ENCODE data around the gene RAP1GAP. TPM values are rescaled to one million over a fixed set of nuclear protein-coding genes. Genes with fewer than 3 reads are reported as not detected.
A peak's percentile ranks its signal among the peaks of the same experiment; 100 is the strongest.

Gene RAP1GAP
- total and polyA plus RNA-seq, 2 of the 13 experiments (the other 11 are each of a cell fraction or from before 2014, with no cell fraction given): 11.9 to 37.5 TPM

DNA sequence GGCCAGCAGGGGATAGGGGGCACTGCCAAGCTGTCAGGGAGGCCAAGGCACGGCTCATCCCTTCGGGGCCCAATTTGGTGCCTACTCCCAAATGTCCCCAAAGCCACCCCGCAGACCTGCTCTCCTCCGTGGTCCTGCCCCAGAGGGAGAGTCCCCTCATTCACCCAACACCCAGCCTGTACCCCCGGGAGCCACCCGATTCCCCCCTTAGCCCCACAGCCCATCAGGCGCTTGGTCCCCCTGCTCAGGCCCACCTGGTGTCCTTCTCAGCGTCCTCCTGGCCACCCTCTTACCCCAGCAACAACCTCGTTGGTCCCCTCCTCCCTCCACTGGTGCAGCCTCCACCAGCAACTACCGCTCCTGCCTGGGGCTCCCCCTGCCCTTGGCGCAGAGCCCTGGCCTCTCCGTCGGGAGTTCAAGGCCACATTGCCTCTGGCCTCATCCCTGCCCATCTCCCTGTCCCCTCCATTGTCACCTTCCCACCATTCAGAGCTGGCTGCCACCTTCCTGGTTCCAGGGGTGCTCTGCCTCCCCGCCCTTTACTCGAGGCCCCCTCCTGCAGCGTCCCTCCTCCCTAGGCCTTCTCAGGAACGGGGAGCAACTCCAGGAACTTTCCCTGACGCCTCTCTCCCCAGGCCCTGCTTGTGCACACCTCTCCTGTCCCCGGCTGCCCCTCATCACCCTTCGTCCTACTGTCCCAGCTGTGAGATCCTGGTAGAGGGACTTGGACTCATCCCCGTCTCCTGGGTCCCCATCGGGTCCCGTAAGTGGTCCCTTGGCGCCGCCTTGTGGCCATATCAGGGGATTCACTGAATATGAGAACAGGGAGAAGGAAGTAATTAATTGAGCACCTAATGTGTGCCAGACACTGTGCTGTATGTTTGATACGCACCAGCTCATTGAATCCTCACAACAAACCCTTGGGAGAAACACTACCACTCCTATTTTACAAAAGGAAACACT lies 73.9 kb downstream of the RAP1GAP start (continued):
- TF ChIP-seq, protein P1, sequence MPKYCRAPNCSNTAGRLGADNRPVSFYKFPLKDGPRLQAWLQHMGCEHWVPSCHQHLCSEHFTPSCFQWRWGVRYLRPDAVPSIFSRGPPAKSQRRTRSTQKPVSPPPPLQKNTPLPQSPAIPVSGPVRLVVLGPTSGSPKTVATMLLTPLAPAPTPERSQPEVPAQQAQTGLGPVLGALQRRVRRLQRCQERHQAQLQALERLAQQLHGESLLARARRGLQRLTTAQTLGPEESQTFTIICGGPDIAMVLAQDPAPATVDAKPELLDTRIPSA (CRISPR knock-in tag; IDR thresholded peaks at IDR 0.05; ENCODE audit: borderline replicate concordance): no peak
- TF ChIP-seq, protein P2, sequence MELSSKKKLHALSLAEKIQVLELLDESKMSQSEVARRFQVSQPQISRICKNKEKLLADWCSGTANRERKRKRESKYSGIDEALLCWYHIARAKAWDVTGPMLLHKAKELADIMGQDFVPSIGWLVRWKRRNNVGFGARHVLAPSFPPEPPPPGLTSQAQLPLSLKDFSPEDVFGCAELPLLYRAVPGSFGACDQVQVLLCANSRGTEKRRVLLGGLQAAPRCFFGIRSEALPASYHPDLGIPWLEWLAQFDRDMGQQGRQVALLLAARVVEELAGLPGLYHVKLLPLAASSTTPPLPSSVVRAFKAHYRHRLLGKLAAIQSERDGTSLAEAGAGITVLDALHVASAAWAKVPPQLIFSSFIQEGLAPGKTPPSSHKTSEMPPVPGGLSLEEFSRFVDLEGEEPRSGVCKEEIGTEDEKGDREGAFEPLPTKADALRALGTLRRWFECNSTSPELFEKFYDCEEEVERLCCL (CRISPR knock-in tag; IDR thresholded peaks at IDR 0.05; ENCODE audit: borderline replicate concordance): no peak
- TF ChIP-seq ZNF3 (CRISPR knock-in tag; IDR thresholded peaks at IDR 0.05) (no peak), POLR2G (IDR thresholded peaks at IDR 0.05; ENCODE audit: low read depth, low read length) (no peak), NFKBIZ (CRISPR knock-in tag; IDR thresholded peaks at IDR 0.05) (no peak), AKAP8 (CRISPR knock-in tag; IDR thresholded peaks at IDR 0.05) (no peak), ARHGAP35 (CRISPR knock-in tag; IDR thresholded peaks at IDR 0.05; ENCODE audit: borderline replicate concordance) (no peak), MAFF (IDR thresholded peaks at IDR 0.05; ENCODE audit: low read depth, low read length) (no peak), HNF4G (IDR thresholded peaks at IDR 0.05; ENCODE audit: borderline replicate concordance, low read depth, low read length) (no peak), HNF4G (CRISPR knock-in tag; IDR thresholded peaks at IDR 0.05; ENCODE audit: borderline replicate concordance, low read depth) (no peak), ZNF207 (IDR thresholded peaks at IDR 0.05; ENCODE audit: borderline replicate concordance) (no peak), DNMT3B (CRISPR knock-in tag; conservative IDR thresholded peaks at IDR 0.05) (no peak), NFRKB (IDR thresholded peaks at IDR 0.05) (no peak), ERF (CRISPR knock-in tag; IDR thresholded peaks at IDR 0.05) (no peak), ZNF850 (CRISPR knock-in tag; conservative IDR thresholded peaks at IDR 0.05) (no peak), CC2D1A (CRISPR knock-in tag; IDR thresholded peaks at IDR 0.05) (no peak)
- TF ChIP-seq, protein P3, sequence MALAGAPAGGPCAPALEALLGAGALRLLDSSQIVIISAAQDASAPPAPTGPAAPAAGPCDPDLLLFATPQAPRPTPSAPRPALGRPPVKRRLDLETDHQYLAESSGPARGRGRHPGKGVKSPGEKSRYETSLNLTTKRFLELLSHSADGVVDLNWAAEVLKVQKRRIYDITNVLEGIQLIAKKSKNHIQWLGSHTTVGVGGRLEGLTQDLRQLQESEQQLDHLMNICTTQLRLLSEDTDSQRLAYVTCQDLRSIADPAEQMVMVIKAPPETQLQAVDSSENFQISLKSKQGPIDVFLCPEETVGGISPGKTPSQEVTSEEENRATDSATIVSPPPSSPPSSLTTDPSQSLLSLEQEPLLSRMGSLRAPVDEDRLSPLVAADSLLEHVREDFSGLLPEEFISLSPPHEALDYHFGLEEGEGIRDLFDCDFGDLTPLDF (CRISPR knock-in tag; IDR thresholded peaks at IDR 0.05): no peak
- TF ChIP-seq, protein P4, sequence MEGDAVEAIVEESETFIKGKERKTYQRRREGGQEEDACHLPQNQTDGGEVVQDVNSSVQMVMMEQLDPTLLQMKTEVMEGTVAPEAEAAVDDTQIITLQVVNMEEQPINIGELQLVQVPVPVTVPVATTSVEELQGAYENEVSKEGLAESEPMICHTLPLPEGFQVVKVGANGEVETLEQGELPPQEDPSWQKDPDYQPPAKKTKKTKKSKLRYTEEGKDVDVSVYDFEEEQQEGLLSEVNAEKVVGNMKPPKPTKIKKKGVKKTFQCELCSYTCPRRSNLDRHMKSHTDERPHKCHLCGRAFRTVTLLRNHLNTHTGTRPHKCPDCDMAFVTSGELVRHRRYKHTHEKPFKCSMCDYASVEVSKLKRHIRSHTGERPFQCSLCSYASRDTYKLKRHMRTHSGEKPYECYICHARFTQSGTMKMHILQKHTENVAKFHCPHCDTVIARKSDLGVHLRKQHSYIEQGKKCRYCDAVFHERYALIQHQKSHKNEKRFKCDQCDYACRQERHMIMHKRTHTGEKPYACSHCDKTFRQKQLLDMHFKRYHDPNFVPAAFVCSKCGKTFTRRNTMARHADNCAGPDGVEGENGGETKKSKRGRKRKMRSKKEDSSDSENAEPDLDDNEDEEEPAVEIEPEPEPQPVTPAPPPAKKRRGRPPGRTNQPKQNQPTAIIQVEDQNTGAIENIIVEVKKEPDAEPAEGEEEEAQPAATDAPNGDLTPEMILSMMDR (CRISPR knock-in tag; IDR thresholded peaks at IDR 0.05): peak; percentile 79
- TF ChIP-seq, protein P5, sequence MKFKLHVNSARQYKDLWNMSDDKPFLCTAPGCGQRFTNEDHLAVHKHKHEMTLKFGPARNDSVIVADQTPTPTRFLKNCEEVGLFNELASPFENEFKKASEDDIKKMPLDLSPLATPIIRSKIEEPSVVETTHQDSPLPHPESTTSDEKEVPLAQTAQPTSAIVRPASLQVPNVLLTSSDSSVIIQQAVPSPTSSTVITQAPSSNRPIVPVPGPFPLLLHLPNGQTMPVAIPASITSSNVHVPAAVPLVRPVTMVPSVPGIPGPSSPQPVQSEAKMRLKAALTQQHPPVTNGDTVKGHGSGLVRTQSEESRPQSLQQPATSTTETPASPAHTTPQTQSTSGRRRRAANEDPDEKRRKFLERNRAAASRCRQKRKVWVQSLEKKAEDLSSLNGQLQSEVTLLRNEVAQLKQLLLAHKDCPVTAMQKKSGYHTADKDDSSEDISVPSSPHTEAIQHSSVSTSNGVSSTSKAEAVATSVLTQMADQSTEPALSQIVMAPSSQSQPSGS (CRISPR knock-in tag; IDR thresholded peaks at IDR 0.05): no peak
- TF ChIP-seq, protein P6, sequence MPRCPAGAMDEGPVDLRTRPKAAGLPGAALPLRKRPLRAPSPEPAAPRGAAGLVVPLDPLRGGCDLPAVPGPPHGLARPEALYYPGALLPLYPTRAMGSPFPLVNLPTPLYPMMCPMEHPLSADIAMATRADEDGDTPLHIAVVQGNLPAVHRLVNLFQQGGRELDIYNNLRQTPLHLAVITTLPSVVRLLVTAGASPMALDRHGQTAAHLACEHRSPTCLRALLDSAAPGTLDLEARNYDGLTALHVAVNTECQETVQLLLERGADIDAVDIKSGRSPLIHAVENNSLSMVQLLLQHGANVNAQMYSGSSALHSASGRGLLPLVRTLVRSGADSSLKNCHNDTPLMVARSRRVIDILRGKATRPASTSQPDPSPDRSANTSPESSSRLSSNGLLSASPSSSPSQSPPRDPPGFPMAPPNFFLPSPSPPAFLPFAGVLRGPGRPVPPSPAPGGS (CRISPR knock-in tag; IDR thresholded peaks at IDR 0.05): 0 out of 2 replicates have a peak, but pooled peaks have one; percentile 37

Data from HepG2 (cell line).